A549 (cell line): ENCODE data around the gene TRIM24. TPM values are rescaled to one million over a fixed set of nuclear protein-coding genes. Genes with fewer than 3 reads are reported as not detected.
A peak's percentile ranks its signal among the peaks of the same experiment; 100 is the strongest.

Experiments
- ATAC-seq, 2 experiments: fragments of 200-7000 bp in 1 of 2; fragments of >200 bp in 1 of 2; cut with Nextera tagmentation in 1 of 2; cut with Tn5 transposase in 1 of 2; 3 replicates each; pipeline versions ENCODE4 v1.8.0 to v1.9.1; 2018 to 2020; ENCODE audit warnings: mild to moderate bottlenecking in 1 of 2, moderate library complexity in 1 of 2
- CTCF ChIA-PET: fragments of 300-600 bp; sonication (Branson Sonifier 250); formaldehyde crosslinking; extraction: SDS; loops from one replicate; lab custom pipeline; 2021; ENCODE audit warnings: antibody characterized with exemption, inconsistent platforms; lab: Yijun Ruan, JAX
- POLR2A ChIA-PET: fragments of 350-600 bp; formaldehyde crosslinking; extraction: SDS; loops from one replicate; lab custom pipeline; 2021; ENCODE audit warnings: antibody characterized with exemption, inconsistent platforms; lab: Yijun Ruan, JAX
- DNase-seq, 2 experiments: peaks; one replicate each; pipeline versions ENCODE4 v3.0.0 to v3.0.0-alpha.2; 2011 to 2016; ENCODE audit warnings: low read depth in 1 of 2, low spot score in 1 of 2
- FAIRE-seq: peaks from 2 replicates; lab custom pipeline; 2011; peaks lifted over from hg19 to GRCh38; lab: Jason Lieb, UNC
- H3K27ac ChIP-seq, 2 experiments: fragments of >200 bp; sonication (Bioruptor Twin); formaldehyde crosslinking; 3 replicates each; pipeline ENCODE4 v1.5.1; 2016 to 2017
- H3K4me1 ChIP-seq: fragments of >200 bp; sonication (Bioruptor Twin); formaldehyde crosslinking; 3 replicates; pipeline ENCODE4 v1.6.1; 2016
- H3K4me2 ChIP-seq: fragments of >200 bp; sonication (Bioruptor Twin); formaldehyde crosslinking; 3 replicates; pipeline ENCODE4 v1.6.1; 2016
- H3K4me3 ChIP-seq: fragments of >200 bp; sonication (Bioruptor Twin); formaldehyde crosslinking; 3 replicates; pipeline ENCODE4 v1.5.1; 2016
- H3K9me3 ChIP-seq: fragments of >200 bp; sonication (Bioruptor Twin); formaldehyde crosslinking; 3 replicates; pipeline ENCODE4 v1.6.1; 2016
- BHLHE40 ChIP-seq: IDR thresholded peaks from 2 replicates; pipeline ENCODE4 v1.6.1; 2012; ENCODE audit warnings: low read depth, low read length, inconsistent platforms
- CBX2 ChIP-seq: fragments of 200-600 bp; sonication (generic); IDR thresholded peaks from 2 replicates; pipeline ENCODE4 v1.6.1; 2016; ENCODE audit warnings: low read depth, mild to moderate bottlenecking, borderline replicate concordance
- CEBPB ChIP-seq, 2 experiments: fragments of >200 bp in 1 of 2; sonication (Bioruptor Twin) in 1 of 2; formaldehyde crosslinking in 1 of 2; IDR thresholded peaks; 2 replicates each; pipeline ENCODE4 v1.6.1; 2012 to 2016
- EHF ChIP-seq: fragments of 250-450 bp; sonication (Bioruptor Pico); IDR thresholded peaks from 2 replicates; pipeline ENCODE4 v1.5.0; 2020; ENCODE audit warnings: mild to moderate bottlenecking
- EHMT2 ChIP-seq: fragments of 200-600 bp; sonication (generic); IDR thresholded peaks from 2 replicates; pipeline ENCODE4 v1.6.1; 2016; ENCODE audit warnings: antibody characterized with exemption, low read depth, mild to moderate bottlenecking, moderate library complexity
- EP300 ChIP-seq, 2 experiments: fragments of >200 bp; sonication (Bioruptor Twin); formaldehyde crosslinking; IDR thresholded peaks; 2 replicates in 1 of 2; 3 replicates in 1 of 2; pipeline ENCODE4 v1.6.1; 2016 to 2017
- ESRRA ChIP-seq: fragments of 150-350 bp; IDR thresholded peaks from 2 replicates; pipeline ENCODE4 v1.6.1; 2014; ENCODE audit warnings: mild to moderate bottlenecking, low read length, borderline replicate concordance
- HDAC2 ChIP-seq: fragments of 200-600 bp; sonication (generic); IDR thresholded peaks from 2 replicates; pipeline ENCODE4 v1.6.1; 2016
- HEYL ChIP-seq: fragments of 250-450 bp; sonication (Bioruptor Pico); IDR thresholded peaks from 2 replicates; pipeline ENCODE4 v1.8.0; 2021; ENCODE audit warnings: mild to moderate bottlenecking, moderate library complexity
- KDM1A ChIP-seq: fragments of 200-600 bp; sonication (generic); IDR thresholded peaks from 2 replicates; pipeline ENCODE4 v1.6.1; 2016; ENCODE audit warnings: low read depth, mild to moderate bottlenecking
- KDM5A ChIP-seq: fragments of 200-600 bp; sonication (generic); IDR thresholded peaks from 2 replicates; pipeline ENCODE4 v1.6.1; 2016; ENCODE audit warnings: antibody characterized with exemption, mild to moderate bottlenecking
- NPAS2 ChIP-seq: fragments of 250-450 bp; sonication (Bioruptor Pico); IDR thresholded peaks from 2 replicates; pipeline ENCODE4 v1.8.0; 2022; ENCODE audit warnings: mild to moderate bottlenecking, moderate library complexity, borderline replicate concordance
- PHF8 ChIP-seq: fragments of 200-600 bp; sonication (generic); IDR thresholded peaks from 2 replicates; pipeline ENCODE4 v1.6.1; 2016; ENCODE audit warnings: low read depth, mild to moderate bottlenecking, antibody characterized with exemption, moderate library complexity, borderline replicate concordance
- RAD21 ChIP-seq, 2 experiments: fragments of >200 bp in 1 of 2; sonication (Bioruptor Twin) in 1 of 2; formaldehyde crosslinking in 1 of 2; IDR thresholded peaks in 1 of 2; conservative IDR thresholded peaks in 1 of 2; 2 replicates in 1 of 2; 3 replicates in 1 of 2; pipeline ENCODE4 v1.6.1; 2012 to 2018; ENCODE audit warnings: inconsistent platforms in 1 of 2
- ZC3H11A ChIP-seq: fragments of 450-650 bp; IDR thresholded peaks from 2 replicates; pipeline ENCODE4 v1.6.1; 2014; ENCODE audit warnings: antibody characterized with exemption, mild to moderate bottlenecking
- WGBS: methylation state at CpG from one replicate; pipeline ENCODE4 v1.1.6; 2017; ENCODE audit errors: missing lambda C conversion rate; 5-methylcytosine and 5-hydroxymethylcytosine counted together
- polyA plus RNA-seq, 4 experiments: library from polyadenylated mRNA; depleted of rRNA in 3 of 4; stranded (reverse); fragments of >200 nt; fragmentation: RNase III in 1 of 4; extraction: RNeasy Plus Mini Kit Qiagen cat#74134 plus additional on column Dnase treatment in 1 of 4; gene quantifications; 2 replicates in 3 of 4; 3 replicates in 1 of 4; pipeline ENCODE4 v1.2.3, GENCODE V29; 2011 to 2017
- TF ChIP-seq, protein P1 (sequence below): fragments of 250-450 bp; sonication (Bioruptor Pico); IDR thresholded peaks from 2 replicates; pipeline ENCODE4 v1.5.0; 2020; ENCODE audit warnings: low read depth, mild to moderate bottlenecking, moderate library complexity
- TF ChIP-seq, protein P2 (sequence below): IDR thresholded peaks from 2 replicates; pipeline ENCODE4 v1.6.1; 2012
- TF ChIP-seq, protein P3 (sequence below): fragments of 200-600 bp; sonication (generic); IDR thresholded peaks from 2 replicates; pipeline ENCODE4 v1.6.1; 2016; ENCODE audit warnings: antibody characterized with exemption, mild to moderate bottlenecking, moderate library complexity

Gene TRIM24
- polyA plus RNA-seq, 2 of the 4 experiments (the other 2 are of a cell fraction): 8.3 to 11.6 TPM

DNA sequence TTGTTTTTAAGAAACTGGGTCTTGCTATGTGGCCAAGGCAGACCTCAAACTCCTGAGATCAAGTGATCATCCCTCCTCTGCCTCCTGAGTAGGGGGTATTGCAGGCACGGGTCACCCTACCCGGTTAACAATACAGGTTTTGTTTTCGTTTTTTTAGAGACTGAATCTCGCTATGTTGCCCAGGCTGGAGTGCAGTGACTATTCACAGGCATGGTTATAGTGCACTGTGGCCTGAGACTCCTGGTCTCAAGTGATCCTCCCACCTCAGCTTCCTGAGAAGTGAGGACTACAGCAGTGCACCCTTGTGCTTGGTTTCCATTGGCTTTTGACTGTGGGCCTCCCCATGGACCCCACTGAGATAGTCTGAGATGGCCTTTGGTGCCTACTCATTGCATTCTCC is 3.8 kb upstream of the TRIM24 start:
- ATAC-seq (no peak), DNase-seq (no peak), FAIRE-seq (no peak)
- WGBS: 63% methylated on average over 4 of the region's 4 CpGs
- 0 out of 3 replicates have a peak, but pooled peaks cover 4% of the 10 kb centered on the region for H3K4me1 ChIP-seq
- ChIA-PET CTCF (no interaction called here), POLR2A (no interaction called here)
- no peak overlapping the region for H3K27ac ChIP-seq
- TF ChIP-seq EHMT2 (no peak), EHF (CRISPR knock-in tag) (no peak)
- H3K4me3 ChIP-seq: no peak overlapping the region
- no peaks in the 10 kb centered on the region for H3K9me3 ChIP-seq
- no peak overlapping the region for H3K4me2 ChIP-seq

DNA sequence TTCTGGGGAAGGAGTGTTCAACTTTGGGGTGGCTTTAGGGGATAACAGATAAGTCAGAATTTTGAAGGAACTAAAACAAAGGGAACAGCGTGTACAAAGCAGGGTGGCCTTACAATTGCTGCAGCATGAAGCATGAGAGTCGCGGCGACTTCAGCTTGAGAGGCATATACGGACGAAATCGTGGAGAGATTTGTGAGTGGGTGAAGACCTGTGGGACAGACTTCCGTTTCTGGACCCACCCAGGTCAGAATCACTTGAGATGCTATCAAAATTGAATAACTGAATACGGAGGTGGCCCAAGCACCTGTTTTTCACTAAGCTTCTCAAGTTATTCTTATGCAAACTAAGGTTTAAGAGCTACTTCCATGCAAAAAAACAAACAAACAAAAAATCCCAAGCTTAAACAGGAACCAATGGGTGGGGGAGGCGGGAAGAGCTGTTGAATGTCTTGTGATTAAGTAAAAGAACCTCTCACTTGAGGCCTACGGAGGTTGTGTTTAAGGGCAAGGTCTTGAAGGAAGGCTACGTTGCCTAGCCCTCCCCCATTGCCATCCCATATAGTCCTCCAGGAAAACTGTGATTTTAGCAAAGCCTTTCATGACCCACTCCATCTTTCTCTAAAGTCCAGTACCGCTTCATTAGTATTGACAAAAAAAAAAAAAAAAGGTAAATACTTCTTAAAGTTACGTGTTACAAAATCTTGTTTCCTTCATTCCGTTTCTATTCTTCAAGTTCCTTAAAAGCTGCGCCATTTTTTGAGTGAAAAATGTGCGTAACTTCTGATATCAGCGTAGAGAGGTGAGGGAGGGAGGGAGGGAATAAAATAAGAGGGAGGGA is 1.3 kb upstream of the TRIM24 start:
- ChIA-PET POLR2A (no interaction called here), CTCF (interaction anchor here (0.6 to 1.3 kb wide), 6 partner anchors 9 to 1085 kb away, joined by 3 to 5 read pairs (median 3); no protein-coding TSS in a partner anchor)
- ATAC-seq (no peak), DNase-seq (no peak), FAIRE-seq (no peak)
- Histone ChIP-seq H3K4me1 (peaks cover 11% of the 10 kb centered on the region; the same call in 2 of the 3 replicates), H3K4me3 (peak overlapping the region; percentile 50; the same call in 2 of the 3 replicates), H3K9me3 (no peaks in the 10 kb centered on the region), H3K27ac (no peak overlapping the region), H3K4me2 (peak overlapping the region; percentile 86)
- 87% methylated on average over 18 of the region's 18 CpGs for whole genome bisulfite sequencing
- TF ChIP-seq CBX2 (no peak), ESRRA (no peak), HEYL (CRISPR knock-in tag) (no peak), BHLHE40 (no peak), ZC3H11A (no peak), EHMT2 (no peak), EP300 (IDR thresholded peaks at IDR 0.05) (no peak), KDM1A (no peak), CEBPB (IDR thresholded peaks at IDR 0.05) (no peak), NPAS2 (CRISPR knock-in tag) (no peak), RAD21 (conservative IDR thresholded peaks at IDR 0.05 in 1 of 2, IDR thresholded peaks at IDR 0.05 in 1 of 2) (no peak), KDM5A (no peak), HDAC2 (no peak), PHF8 (no peak)
- TF ChIP-seq, protein P1, sequence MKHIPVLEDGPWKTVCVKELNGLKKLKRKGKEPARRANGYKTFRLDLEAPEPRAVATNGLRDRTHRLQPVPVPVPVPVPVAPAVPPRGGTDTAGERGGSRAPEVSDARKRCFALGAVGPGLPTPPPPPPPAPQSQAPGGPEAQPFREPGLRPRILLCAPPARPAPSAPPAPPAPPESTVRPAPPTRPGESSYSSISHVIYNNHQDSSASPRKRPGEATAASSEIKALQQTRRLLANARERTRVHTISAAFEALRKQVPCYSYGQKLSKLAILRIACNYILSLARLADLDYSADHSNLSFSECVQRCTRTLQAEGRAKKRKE (CRISPR knock-in tag): no peak
- TF ChIP-seq, protein P2, sequence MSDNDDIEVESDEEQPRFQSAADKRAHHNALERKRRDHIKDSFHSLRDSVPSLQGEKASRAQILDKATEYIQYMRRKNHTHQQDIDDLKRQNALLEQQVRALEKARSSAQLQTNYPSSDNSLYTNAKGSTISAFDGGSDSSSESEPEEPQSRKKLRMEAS: no peak
- TF ChIP-seq, protein P3, sequence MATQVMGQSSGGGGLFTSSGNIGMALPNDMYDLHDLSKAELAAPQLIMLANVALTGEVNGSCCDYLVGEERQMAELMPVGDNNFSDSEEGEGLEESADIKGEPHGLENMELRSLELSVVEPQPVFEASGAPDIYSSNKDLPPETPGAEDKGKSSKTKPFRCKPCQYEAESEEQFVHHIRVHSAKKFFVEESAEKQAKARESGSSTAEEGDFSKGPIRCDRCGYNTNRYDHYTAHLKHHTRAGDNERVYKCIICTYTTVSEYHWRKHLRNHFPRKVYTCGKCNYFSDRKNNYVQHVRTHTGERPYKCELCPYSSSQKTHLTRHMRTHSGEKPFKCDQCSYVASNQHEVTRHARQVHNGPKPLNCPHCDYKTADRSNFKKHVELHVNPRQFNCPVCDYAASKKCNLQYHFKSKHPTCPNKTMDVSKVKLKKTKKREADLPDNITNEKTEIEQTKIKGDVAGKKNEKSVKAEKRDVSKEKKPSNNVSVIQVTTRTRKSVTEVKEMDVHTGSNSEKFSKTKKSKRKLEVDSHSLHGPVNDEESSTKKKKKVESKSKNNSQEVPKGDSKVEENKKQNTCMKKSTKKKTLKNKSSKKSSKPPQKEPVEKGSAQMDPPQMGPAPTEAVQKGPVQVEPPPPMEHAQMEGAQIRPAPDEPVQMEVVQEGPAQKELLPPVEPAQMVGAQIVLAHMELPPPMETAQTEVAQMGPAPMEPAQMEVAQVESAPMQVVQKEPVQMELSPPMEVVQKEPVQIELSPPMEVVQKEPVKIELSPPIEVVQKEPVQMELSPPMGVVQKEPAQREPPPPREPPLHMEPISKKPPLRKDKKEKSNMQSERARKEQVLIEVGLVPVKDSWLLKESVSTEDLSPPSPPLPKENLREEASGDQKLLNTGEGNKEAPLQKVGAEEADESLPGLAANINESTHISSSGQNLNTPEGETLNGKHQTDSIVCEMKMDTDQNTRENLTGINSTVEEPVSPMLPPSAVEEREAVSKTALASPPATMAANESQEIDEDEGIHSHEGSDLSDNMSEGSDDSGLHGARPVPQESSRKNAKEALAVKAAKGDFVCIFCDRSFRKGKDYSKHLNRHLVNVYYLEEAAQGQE: no peak
